A549 (cell line): ENCODE data around the gene TIMP1.

Source experiments
- BHLHE40 ChIP-seq: IDR thresholded peaks from 2 replicates; pipeline ENCODE4 v1.6.1; 2012; ENCODE audit warnings: low read depth, low read length, inconsistent platforms
- EP300 ChIP-seq, 2 experiments: fragments of >200 bp; sonication (Bioruptor Twin); formaldehyde crosslinking; IDR thresholded peaks; 2 replicates in 1 of 2; 3 replicates in 1 of 2; pipeline ENCODE4 v1.6.1; 2016 to 2017
- MYC ChIP-seq: IDR thresholded peaks from 2 replicates; pipeline ENCODE4 v1.6.1; 2012; ENCODE audit warnings: mild to moderate bottlenecking, inconsistent platforms, low read length, improper control_type of control experiment, borderline replicate concordance
- POLR2A ChIP-seq: IDR thresholded peaks from 2 replicates; pipeline ENCODE4 v1.6.1; 2012; ENCODE audit warnings: mild to moderate bottlenecking, low read length
- TF ChIP-seq, protein P1 (sequence below): fragments of >200 bp; sonication (Bioruptor Twin); formaldehyde crosslinking; IDR thresholded peaks from 3 replicates; pipeline ENCODE4 v1.5.1; 2016

DNA sequence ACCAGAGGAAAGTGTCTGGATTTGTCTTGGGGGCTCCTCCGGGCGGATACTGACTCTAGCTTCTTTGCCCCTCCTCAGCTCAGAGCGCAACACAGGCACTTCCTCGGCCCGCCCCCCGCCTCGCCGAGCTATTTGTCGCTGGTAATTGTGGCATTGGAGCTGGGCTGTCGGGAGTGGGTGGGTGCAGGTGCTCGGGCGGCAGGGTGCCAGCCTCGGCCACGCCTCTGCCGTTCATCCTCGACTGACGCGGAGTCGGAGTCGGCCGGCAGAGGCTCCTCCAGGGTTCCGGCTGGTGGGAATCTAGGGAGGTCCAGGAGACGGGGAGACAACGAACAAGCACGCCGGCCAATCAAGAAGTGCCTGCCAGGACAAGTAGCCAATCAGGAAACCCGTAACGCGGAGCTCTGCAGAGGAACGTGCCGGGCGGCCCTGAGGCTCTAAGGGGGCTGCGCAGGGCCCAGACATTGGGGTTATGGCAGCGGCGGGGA, 41.3 kb downstream of the TIMP1 start:
- TF ChIP-seq EP300 (IDR thresholded peaks at IDR 0.05) = no peak
- TF ChIP-seq, protein P1, sequence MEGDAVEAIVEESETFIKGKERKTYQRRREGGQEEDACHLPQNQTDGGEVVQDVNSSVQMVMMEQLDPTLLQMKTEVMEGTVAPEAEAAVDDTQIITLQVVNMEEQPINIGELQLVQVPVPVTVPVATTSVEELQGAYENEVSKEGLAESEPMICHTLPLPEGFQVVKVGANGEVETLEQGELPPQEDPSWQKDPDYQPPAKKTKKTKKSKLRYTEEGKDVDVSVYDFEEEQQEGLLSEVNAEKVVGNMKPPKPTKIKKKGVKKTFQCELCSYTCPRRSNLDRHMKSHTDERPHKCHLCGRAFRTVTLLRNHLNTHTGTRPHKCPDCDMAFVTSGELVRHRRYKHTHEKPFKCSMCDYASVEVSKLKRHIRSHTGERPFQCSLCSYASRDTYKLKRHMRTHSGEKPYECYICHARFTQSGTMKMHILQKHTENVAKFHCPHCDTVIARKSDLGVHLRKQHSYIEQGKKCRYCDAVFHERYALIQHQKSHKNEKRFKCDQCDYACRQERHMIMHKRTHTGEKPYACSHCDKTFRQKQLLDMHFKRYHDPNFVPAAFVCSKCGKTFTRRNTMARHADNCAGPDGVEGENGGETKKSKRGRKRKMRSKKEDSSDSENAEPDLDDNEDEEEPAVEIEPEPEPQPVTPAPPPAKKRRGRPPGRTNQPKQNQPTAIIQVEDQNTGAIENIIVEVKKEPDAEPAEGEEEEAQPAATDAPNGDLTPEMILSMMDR = no peak
- no peak for TF ChIP-seq BHLHE40
- no peak for TF ChIP-seq POLR2A
- TF ChIP-seq MYC = no peak
